ENCODE results near the gene ABCA4. TPM values are rescaled to one million over a fixed set of nuclear protein-coding genes. Genes with fewer than 3 reads are reported as not detected.

The ABCA4 gene
- total RNA-seq, 1 experiment from 2014 or later, result 0.22 TPM

- TF ChIP-seq CTCF (IDR thresholded peaks at IDR 0.05 in 2 of 3, conservative IDR thresholded peaks at IDR 0.05 in 1 of 3; ENCODE audit: borderline replicate concordance in 1 of 3, insufficient read depth in 1 of 3, low read depth in 2 of 3, low read length in 2 of 3), result no peak
- no peak for TF ChIP-seq RAD21 (IDR thresholded peaks at IDR 0.05; ENCODE audit: low read depth)
- no peak for TF ChIP-seq JUND (IDR thresholded peaks at IDR 0.05)
These were observed 120.3 kb downstream of the ABCA4 start (continued) for GRCh38 chr1:94000510-94001282.

- H2AFZ ChIP-seq (ENCODE audit: low read depth, low read length, poor library complexity, severe bottlenecking), result no peak overlapping the region
- H3K9ac ChIP-seq (ENCODE audit: low read length), result no peak overlapping the region
- peaks cover 4% of the 10 kb centered on the region; the same call in 1 of the 2 replicates for H3K27me3 ChIP-seq (ENCODE audit: insufficient read depth, low read length)
- no peaks in the 10 kb centered on the region for H3K79me2 ChIP-seq (ENCODE audit: insufficient read depth, low read length)
- ChIA-PET POLR2A (no interaction called here), RAD21 (ENCODE audit: low non-redundant PET in 1 of 2, low total read pairs in 2 of 2, uncharacterized antibody in 2 of 2, unreplicated experiment in 2 of 2) (no interaction called here), CTCF (interaction anchor here (0.8 kb wide), 1 partner anchor 336 kb away, joined by 3 read pairs; no protein-coding TSS in a partner anchor)
- no peaks in the 10 kb centered on the region for H3K9me3 ChIP-seq (ENCODE audit: control insufficient read depth in 1 of 2, insufficient read depth in 1 of 2, low read depth in 1 of 2, low read length in 2 of 2)
- H3K27ac ChIP-seq (ENCODE audit: low read depth, low read length), result no peak overlapping the region
- H4K20me1 ChIP-seq (ENCODE audit: insufficient read depth), result no peaks in the 10 kb centered on the region
- H3K4me2 ChIP-seq (ENCODE audit: low read length), result no peak overlapping the region
- H3K9me2 ChIP-seq (ENCODE audit: insufficient read depth), result no peaks in the 10 kb centered on the region
- intact Hi-C loops (cut with micrococcal nuclease), result no loop called here
- DNase-seq (ENCODE audit: low read depth, low spot score) (no peak), ATAC-seq (no peak)
- BruUV-seq (replicated peaks), result no TSS peak
- no peaks in the 10 kb centered on the region for H3K4me1 ChIP-seq (ENCODE audit: control insufficient read depth in 1 of 2, insufficient read depth in 2 of 2, low read length in 2 of 2)
- H3K36me3 ChIP-seq (ENCODE audit: control insufficient read depth in 1 of 2, insufficient read depth in 2 of 2, low read length in 2 of 2), result no peaks in the 10 kb centered on the region
- H3K4me3 ChIP-seq (replicated peaks in 1 of 2; ENCODE audit: low read depth in 1 of 2, low read length in 2 of 2), result no peak overlapping the region
- TF ChIP-seq MAX (IDR thresholded peaks at IDR 0.05), result no peak
- TF ChIP-seq CEBPB (IDR thresholded peaks at IDR 0.05; ENCODE audit: low read depth), result no peak
- no peak for TF ChIP-seq SRF (IDR thresholded peaks at IDR 0.05; ENCODE audit: low read depth)
- TF ChIP-seq YY1 (IDR thresholded peaks at IDR 0.05; ENCODE audit: extremely low read depth, insufficient replicate concordance, low read depth, low read length), result no peak
- no peak for TF ChIP-seq EZH2 (IDR thresholded peaks at IDR 0.05)
- no peak for TF ChIP-seq SIN3A (IDR thresholded peaks at IDR 0.05; ENCODE audit: low read depth)
- TF ChIP-seq EZH2phosphoT487 (IDR thresholded peaks at IDR 0.05; ENCODE audit: borderline replicate concordance), result no peak
- no peak for TF ChIP-seq TCF7L2 (IDR thresholded peaks at IDR 0.05; ENCODE audit: borderline replicate concordance, extremely low read depth, insufficient read depth, insufficient read length)
- TF ChIP-seq CTCF (IDR thresholded peaks at IDR 0.05 in 2 of 3, conservative IDR thresholded peaks at IDR 0.05 in 1 of 3; ENCODE audit: borderline replicate concordance in 1 of 3, insufficient read depth in 1 of 3, low read depth in 2 of 3, low read length in 2 of 3), result no peak
- no peak for TF ChIP-seq POLR2AphosphoS5 (IDR thresholded peaks at IDR 0.05; ENCODE audit: low read depth, low read length)
- no peak for TF ChIP-seq POLR2A (IDR thresholded peaks at IDR 0.05; ENCODE audit: borderline replicate concordance, extremely low read depth, insufficient read depth, insufficient read length)
- TF ChIP-seq, protein P1, sequence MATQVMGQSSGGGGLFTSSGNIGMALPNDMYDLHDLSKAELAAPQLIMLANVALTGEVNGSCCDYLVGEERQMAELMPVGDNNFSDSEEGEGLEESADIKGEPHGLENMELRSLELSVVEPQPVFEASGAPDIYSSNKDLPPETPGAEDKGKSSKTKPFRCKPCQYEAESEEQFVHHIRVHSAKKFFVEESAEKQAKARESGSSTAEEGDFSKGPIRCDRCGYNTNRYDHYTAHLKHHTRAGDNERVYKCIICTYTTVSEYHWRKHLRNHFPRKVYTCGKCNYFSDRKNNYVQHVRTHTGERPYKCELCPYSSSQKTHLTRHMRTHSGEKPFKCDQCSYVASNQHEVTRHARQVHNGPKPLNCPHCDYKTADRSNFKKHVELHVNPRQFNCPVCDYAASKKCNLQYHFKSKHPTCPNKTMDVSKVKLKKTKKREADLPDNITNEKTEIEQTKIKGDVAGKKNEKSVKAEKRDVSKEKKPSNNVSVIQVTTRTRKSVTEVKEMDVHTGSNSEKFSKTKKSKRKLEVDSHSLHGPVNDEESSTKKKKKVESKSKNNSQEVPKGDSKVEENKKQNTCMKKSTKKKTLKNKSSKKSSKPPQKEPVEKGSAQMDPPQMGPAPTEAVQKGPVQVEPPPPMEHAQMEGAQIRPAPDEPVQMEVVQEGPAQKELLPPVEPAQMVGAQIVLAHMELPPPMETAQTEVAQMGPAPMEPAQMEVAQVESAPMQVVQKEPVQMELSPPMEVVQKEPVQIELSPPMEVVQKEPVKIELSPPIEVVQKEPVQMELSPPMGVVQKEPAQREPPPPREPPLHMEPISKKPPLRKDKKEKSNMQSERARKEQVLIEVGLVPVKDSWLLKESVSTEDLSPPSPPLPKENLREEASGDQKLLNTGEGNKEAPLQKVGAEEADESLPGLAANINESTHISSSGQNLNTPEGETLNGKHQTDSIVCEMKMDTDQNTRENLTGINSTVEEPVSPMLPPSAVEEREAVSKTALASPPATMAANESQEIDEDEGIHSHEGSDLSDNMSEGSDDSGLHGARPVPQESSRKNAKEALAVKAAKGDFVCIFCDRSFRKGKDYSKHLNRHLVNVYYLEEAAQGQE (IDR thresholded peaks at IDR 0.05; ENCODE audit: low read depth), result no peak
These were observed 121.0 kb downstream of the ABCA4 start for GRCh38 chr1:93999840-94000415.
